C4-2B (cell line): ENCODE data around the gene ZNF614.

Experiments
- ZFX ChIP-seq: fragments of 450-650 bp; IDR thresholded peaks from 2 replicates; pipeline ENCODE4 v1.6.1; 2017
- TF ChIP-seq, protein P1 (sequence below): fragments of 450-650 bp; conservative IDR thresholded peaks from 2 replicates; pipeline ENCODE4 v1.5.1; 2017; ENCODE audit warnings: mild to moderate bottlenecking

GRCh38 chr19:52007806-52008557 lies 20.2 kb downstream of the ZNF614 start, which contains the start of gene ZNF615:
- TF ChIP-seq, protein P1, sequence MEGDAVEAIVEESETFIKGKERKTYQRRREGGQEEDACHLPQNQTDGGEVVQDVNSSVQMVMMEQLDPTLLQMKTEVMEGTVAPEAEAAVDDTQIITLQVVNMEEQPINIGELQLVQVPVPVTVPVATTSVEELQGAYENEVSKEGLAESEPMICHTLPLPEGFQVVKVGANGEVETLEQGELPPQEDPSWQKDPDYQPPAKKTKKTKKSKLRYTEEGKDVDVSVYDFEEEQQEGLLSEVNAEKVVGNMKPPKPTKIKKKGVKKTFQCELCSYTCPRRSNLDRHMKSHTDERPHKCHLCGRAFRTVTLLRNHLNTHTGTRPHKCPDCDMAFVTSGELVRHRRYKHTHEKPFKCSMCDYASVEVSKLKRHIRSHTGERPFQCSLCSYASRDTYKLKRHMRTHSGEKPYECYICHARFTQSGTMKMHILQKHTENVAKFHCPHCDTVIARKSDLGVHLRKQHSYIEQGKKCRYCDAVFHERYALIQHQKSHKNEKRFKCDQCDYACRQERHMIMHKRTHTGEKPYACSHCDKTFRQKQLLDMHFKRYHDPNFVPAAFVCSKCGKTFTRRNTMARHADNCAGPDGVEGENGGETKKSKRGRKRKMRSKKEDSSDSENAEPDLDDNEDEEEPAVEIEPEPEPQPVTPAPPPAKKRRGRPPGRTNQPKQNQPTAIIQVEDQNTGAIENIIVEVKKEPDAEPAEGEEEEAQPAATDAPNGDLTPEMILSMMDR: no peak
- 0 out of 2 replicates have a peak, but pooled peaks have one; percentile 32 for TF ChIP-seq ZFX
